HG03342 (cell line): ENCODE measurements around the gene SLC2A10.

Source experiments
- ATAC-seq: cut with Tn5 transposase; IDR thresholded peaks from one replicate; pipeline ENCODE4 v1.9.1; 2021; ENCODE audit warnings: mild to moderate bottlenecking, moderate library complexity; ENCODE audit not compliant: unreplicated experiment

The SLC2A10 gene

DNA sequence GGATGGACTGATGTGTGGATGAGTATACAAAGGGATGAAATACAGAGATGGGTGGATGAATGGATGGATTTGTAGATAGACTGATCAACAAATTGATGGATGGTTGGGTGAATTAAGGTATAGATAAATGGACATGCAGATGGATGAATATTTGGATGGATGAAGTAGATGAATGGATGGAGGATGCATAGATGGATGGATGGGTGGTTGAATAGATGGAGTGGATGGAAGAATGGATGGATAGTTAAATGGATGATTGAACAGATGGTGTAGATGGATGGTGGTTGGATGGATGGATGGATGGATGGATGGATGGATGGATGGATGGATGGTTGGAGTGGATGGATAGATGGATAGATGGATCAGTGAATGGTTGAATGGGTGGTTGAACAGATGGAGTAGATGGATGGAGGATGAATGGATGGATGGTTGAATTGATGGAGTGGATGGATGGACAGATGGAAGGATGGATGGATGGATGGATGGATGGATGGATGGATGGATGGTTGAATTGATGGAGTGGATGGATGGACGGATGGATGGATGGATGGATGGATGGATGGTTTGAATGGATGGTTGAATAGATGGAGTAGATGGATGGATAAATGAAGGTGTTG is 15.0 kb downstream of the SLC2A10 start:
- ATAC-seq = no peak

DNA sequence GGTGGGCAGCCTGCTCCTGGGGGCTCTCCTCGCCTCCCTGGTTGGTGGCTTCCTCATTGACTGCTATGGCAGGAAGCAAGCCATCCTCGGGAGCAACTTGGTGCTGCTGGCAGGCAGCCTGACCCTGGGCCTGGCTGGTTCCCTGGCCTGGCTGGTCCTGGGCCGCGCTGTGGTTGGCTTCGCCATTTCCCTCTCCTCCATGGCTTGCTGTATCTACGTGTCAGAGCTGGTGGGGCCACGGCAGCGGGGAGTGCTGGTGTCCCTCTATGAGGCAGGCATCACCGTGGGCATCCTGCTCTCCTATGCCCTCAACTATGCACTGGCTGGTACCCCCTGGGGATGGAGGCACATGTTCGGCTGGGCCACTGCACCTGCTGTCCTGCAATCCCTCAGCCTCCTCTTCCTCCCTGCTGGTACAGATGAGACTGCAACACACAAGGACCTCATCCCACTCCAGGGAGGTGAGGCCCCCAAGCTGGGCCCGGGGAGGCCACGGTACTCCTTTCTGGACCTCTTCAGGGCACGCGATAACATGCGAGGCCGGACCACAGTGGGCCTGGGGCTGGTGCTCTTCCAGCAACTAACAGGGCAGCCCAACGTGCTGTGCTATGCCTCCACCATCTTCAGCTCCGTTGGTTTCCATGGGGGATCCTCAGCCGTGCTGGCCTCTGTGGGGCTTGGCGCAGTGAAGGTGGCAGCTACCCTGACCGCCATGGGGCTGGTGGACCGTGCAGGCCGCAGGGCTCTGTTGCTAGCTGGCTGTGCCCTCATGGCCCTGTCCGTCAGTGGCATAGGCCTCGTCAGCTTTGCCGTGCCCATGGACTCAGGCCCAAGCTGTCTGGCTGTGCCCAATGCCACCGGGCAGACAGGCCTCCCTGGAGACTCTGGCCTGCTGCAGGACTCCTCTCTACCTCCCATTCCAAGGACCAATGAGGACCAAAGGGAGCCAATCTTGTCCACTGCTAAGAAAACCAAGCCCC is 16.0 kb downstream of the SLC2A10 start:
- no peak for ATAC-seq

DNA sequence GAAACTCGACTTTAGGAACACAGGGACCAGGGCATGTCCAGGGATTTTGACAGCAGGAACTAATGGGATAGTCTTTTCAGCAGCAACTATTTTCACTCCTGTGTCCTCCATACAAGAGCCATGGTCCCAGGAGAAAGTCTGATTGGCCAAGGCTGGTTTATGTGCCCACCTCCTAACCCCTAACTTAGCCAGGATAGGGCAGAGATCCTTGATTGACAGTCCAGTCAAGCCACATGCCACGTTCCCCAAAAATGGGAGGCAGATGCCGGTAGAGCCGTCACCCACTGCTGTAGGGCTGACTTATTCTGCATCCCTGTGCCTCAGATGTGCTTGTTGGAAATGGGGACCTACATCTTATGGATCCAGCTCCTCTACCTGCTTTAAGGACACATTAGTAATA is 22.3 kb downstream of the SLC2A10 start:
- ATAC-seq = no peak

DNA sequence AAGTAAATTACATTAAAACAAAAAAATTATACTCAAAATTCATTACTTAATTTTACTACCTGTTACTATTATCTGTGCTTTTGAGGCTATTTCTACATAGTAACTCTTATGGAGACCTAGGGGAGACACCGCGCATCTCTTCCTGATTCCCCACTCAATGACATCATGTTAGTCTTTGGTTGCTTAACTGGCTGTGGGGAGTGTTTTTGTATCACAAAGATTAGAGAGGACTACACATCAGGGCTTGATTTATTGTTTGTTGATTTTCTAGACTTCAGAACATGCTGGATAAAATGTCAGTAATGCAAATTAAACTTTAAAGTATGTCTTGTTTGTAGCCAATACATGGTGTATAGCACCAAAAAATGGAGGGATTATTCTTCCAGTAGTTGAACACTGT is 26.0 kb downstream of the SLC2A10 start:
- ATAC-seq = no peak

DNA sequence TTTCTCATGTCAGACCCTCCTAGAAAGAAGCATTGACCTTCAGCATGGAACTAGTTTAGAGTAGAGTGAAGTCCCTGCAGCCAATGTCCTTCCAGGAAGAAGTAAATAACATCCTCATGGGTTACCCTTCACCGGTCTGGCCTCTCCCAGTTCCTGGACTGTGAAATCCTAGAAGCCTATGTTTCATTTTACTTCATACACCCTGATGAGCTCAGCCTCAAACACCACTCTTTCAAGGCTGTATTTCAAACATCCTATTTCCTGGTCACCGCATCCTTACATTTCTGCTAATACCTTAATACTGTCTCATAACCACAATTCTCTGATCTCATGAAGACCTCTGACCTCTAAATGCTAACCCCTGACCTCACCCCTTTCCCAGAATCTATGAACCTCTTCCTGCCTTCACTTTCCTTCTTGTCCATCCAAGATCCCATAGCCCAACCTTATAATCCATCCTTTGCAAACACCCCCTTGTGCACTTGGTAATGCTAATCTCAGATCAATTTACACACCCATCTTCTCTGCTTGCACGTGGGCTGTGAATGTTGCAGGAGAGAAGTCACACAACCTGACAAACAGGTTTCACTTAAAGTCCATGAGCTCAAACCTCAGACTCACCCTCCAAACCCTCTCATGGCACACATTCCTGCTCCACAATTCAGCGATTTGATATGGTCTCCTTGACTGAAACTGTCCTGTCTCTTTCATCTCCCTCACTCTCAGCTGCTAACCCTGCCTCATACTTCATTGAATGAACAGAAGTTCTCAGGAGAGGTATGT is 30.2 kb downstream of the SLC2A10 start:
- ATAC-seq = no peak

DNA sequence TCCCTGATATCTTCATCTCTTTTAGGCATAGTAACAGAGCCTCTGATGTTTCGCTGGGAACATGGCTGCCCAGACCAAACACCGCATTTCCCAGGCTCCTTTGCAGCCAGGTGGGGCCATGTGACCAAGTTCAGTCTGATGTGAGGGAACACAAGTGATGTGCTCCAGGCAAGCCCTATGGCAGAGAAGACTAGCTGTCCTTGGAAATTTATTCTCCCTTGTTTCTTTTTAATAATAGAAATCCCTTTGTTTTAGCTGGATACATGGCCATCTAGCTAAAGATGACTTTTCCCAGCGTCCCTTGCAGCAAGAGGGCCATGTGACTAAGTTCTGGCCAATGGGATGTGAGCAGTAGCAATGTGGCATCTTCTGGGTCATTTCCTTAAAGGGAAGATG is 30.8 kb downstream of the SLC2A10 start:
- no peak for ATAC-seq

DNA sequence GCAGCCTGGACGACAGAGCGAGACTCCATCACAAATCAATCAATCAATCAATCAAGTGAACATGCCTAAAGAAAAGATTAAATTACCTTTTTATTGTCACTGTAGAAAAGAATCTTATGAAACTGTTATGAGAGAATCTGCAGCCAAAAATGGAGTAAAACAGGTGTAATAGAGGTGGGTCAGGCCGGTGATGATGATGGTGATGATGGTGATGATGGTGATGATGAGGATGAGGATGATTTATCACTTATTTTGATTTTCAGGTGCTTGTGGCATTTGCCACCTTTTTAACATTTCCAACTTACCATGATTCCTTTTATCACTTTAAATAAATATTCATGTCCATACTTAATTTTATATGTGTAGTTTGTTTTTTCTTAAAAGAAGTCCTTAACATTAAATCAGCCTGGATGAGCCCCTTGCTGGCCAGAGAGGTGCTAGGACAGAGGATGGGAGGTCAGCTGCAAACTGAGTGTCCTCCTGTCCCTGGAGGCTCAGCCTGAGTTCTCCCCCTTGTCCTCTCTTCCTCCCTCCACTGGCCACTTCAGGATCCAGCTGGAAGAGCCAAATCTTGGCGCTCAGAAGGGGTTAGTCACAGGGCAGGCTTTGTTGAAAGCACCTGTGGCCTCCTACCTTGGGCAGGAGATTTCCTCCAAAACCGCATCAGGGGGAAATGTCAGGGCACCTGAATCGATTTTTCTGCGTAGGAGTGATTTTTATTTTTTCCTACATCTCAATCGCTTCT is 32.6 kb downstream of the SLC2A10 start:
- ATAC-seq = no peak

DNA sequence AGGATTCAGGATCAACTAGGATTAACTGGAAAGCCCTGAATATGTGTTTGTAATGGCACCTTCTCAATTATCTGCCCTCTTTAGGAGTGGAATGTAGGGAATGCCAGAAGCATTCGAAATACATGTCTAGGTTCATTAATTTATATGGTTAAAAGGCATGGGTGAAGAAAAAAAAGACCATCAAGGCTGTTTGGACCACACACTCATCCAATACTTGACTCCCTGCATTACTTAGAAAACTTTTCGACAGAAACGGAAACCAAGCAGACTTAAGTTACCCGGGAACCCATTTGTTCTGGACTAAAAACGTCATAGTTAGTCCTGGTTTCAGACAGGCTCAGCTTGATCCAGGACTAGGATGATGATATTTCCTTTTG is 33.2 kb downstream of the SLC2A10 start:
- ATAC-seq = no peak

DNA sequence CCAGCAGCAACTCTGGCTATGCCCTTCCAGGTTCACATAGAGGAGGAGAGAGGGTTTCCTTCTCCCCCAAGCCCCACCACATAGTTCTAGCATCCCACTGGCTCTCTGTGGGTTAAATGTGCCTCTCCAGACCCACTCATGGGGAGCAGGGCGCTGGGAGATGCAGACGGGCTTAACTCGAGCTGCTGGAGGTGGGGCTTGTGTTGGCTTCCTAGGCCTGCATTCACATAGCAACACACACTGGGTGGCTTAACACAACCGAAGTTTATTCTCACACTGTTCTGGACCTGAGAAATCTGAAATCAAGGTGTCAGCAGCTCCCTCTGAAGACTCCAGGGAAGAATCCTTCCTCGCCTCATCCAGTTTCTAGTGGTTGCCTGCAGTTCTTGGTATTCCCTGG is 33.6 kb downstream of the SLC2A10 start:
- no peak for ATAC-seq

DNA sequence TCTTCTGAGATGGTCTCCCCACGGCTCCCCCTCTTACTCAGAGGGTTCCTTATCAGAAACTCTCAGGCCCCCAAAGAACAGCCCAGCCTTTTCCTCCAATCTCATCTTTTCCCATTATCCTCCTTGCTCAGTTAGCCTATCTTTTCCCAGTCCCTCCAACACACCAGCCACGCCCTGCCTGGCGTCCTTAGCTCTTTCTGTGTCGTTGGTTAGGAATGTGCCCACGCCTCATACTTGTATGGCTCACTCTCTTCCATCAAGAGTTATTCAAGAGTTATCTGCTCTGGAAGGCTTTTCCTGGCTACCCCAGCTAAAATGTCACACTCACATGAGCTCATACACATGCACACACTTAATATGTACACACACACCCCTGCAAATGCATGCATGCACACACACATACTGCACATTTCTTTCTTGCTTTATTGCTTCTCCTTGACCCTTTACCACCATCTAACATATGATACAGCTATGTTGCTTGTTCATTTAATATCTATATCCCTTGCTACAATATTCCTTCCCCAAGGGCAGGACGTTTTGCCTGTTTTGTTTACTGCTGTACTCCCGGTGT is 37.6 kb downstream of the SLC2A10 start:
- no peak for ATAC-seq

DNA sequence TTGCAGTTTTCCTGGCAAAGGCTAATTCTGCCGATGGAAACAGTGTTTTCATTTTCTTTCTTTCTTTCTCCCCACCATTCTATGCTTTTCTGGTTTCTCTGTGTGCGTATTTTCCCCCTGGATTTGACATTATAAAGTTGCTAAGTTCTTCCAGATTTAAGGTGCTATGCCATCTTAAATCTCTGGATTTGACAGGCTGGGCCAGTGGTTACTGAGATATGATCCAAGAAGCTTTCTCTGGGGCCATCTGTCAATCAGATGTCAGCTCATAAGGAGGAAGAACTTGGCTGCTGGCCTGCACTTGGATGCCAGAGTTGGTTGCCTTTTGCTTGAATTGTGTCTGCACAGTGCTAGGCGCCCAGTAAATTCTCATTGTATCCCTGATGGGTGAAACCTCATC is 39.7 kb downstream of the SLC2A10 start:
- no peak for ATAC-seq

DNA sequence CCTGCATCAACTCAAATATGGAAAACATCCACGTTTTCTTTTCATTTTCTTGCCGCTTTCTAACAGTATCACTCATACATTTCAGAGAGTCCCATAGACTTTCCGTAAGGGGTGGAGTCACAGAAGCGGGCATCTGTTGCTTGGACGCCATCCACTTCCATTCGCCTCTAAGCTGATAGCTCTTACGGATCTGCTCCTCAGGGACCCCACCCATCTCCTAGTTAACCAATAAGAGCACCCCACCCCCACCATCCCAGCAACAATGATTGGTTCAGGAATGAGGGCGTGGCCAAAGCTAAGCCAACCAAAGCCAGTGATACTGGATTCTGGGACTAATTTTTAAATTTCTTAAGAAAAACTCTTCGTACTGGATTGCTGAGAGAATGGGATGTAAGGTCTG is 42.4 kb downstream of the SLC2A10 start:
- ATAC-seq = no peak

DNA sequence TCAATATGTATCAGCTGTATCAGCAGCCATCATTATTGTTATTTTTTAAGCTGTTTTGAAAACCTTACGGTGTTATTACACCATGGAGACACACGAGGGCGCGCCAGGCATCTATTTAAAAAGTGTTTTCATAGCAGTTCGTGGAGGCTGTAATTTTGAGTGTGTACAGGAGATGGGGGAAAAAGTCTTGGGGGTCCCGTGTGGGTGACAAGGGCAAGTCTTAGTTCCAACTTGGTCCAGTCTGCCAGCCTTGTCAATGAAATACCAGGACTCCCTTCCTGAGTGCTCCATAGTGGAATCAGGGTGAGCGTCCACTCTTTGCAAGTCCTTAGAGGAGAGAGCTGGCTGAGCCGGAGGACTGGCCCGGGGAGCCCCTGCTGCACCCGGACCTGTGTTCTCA is 43.3 kb downstream of the SLC2A10 start:
- ATAC-seq = no peak

DNA sequence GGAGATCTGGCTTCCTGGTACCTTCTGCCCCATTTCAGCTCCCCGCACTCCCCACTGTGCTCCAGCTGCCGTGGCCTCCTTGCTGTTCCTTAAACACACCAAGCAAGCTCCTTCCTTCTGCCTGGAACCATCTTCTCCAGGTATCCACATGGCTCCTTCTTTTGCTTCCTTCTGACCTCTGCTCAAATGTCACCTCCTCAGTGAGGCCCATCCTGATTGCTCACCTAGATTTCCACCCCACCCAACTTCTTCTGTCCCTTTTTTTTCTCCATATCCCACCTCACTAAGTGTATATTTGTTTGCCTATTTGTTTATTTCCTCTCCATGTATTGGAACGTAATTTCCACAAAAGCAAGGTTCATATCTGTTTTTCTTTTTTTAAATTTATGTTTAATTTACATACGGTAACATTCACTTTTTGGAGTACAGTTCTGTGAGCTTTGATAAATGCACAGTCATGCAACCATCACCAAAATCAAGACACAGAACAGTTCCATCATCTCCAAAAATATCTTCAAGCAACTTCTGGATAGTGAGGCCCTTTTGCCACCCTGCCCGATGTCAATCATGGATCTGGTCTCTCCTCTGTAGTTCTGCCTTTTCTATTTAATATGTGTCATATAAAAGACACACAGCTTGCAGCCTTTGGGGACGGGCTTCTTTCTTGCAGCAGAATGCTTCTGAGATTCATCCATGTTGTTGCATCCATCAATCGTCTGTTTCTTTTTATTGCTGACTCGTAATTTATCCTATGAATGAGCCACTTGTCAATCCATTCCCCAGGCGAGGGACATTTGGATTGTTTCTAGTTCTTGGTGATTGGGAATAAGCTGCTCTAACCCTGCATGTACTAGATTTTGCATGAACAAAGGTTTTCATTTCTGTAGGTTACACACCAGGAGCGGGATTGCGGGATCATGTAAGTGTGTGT is 46.3 kb downstream of the SLC2A10 start:
- no peak for ATAC-seq

DNA sequence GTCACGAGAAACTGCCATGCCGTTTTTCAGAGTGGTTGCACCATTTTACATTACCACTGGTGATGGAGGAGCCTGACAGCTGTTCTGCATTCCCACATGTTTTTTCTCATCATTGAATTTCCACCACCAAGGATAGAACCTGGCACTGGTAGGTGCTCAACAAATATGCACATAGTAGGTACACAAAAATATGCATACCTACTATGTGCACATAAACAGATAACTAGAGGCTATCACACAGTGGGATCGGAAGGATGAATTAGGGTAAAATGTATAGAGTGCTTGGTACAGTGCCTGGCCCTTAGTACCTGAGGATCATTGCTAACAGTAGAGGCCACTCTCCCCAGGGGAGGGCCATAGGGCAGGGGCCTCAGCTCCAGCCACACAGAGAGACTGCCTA is 47.0 kb downstream of the SLC2A10 start:
- no peak for ATAC-seq

DNA sequence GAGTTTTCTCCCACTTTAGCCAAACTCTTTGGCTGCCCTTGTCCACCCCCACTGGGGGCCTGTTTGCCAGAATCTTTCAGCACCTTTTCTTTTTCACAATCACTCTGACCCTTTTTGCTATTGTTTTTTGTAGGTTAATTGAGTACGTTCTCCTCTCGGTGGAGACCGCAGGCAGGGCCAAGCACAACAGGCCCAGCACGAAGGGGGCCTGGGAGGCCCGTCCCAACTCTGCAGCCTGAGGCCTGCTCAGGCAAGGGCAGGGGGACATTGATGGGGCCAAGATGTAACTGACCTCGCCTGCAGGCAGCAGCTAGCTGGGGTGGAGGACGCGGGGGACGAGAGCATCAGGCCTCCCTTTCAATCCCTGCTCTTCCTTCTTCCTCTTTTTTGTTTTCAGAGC is 47.7 kb downstream of the SLC2A10 start:
- ATAC-seq = no peak

DNA sequence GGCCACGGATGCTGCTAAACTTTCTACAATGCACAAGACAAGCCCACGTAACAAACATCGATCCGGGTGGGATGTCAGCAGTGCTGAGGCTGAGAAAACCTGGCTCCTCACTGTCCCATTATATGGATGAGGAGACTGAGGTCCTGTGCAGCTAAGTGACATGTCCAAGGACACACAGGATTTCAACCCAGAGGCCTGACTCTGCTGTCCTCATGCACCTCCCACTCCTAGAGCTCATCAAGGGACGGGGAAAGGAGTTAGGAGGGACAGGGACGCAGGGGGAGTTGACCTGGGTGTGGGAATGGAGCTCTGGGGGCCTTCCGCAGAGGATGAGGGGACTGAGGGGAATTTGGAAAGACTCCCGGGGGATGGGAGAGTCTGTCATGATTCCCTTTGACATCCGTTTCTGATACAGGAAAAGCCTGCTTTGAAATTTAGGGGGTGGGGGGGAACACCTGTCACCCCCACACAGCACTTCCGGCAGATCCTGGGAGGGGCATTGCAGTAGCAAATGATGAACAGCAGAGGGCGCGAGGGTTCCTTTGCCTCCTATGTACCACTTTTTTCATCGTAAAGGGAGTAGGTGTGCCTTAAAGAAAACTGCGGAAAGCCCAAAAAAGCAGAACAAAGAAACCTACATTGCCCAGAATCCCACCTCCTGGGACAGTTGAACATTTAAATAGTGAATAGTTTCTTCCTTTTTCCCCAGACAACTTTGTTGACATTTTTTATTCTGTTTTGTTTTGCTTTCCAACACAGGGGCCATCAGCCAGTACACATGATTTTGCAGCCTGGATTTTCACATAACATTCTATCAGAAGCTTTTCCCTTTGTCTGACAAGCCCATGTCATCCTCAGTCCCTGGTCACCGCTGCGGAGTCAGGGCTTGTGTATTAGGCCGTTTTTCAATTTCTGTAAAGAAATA is 48.6 kb downstream of the SLC2A10 start:
- ATAC-seq = no peak

DNA sequence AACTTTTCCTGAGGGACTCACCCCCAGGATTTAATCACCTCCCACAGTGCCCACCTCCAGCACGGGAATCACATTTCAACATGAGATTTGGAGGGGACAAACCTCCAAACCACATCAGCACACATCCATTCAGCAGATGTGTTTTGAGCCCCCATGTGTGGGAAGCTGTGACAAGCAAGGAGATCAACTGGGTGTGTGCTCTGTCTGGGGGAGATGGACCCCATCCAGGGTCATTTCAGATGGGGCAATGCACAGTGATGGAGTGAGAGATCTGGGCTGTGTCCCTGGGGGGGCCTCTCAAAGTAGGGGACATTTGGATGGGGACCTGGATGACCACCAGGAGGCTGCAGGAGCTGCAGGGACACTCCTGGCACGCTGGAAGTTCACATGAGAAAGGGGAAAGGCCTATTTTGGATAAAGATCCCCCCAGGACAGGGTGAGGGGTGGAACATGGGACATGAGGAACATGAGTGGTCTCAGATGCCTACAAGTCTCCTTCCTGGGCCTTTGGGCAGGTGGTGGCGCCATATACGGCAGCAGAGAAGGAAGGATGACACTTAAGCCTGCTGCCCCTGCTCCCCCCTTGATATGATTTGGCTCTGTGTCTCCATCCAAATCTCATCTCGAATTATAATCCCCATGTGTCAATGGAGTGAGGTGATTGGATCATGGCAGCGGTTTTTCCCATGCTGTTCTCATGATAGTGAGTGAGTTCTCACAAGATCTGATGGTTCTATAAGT is 49.6 kb downstream of the SLC2A10 start:
- no peak for ATAC-seq
